OCI-LY1 (cell line): ENCODE data around the gene FOXE3.

Experiments used
- CTCF ChIP-seq: fragments of 200-600 bp; sonication (generic), shearing (Covaris generic); IDR thresholded peaks from 2 replicates; pipeline ENCODE4 v1.5.1; 2017; ENCODE audit warnings: mild to moderate bottlenecking, antibody characterized with exemption, low read length, moderate library complexity, mixed read lengths
- EZH2 ChIP-seq: fragments of 200-600 bp; sonication (generic), shearing (Covaris generic); IDR thresholded peaks from 2 replicates; pipeline ENCODE4 v1.8.0; 2017; ENCODE audit warnings: borderline replicate concordance, mixed run types, mild to moderate bottlenecking, antibody characterized with exemption, low read length, moderate library complexity, mixed read lengths

DNA sequence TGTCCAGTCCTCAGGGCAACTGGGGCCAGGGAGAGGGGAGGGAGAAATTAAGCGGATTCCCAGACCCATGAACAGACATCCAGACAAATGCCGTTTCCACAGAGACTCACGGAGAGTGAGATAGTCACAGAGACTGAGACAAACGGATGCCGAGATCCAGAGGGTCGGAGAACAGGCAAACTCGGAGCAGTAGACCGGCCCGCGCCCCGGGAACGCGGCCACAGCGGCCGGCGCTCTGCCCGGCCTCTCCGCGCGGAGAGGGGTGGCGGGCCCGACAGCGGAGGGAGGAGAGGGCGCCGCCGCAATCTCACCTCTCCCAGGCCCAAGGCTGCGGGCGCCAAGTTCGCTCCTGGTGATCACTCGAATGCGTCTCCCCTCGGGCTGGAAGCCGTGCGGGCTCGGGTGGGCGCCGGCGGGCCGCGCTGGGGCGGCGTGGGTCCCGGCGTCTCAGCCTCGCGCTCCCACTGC, 20.9 kb downstream of the FOXE3 start:
- TF ChIP-seq CTCF: no peak
- TF ChIP-seq EZH2: no peak
